ENCODE measurements around the gene PRKCH. TPM values are rescaled to one million over a fixed set of nuclear protein-coding genes. Genes with fewer than 3 reads are reported as not detected.

PRKCH gene
- total and polyA plus RNA-seq, 2 of the 13 experiments (the other 11 are each of a cell fraction or from before 2014, with no cell fraction given) = 0.48 to 1.3 TPM

- TF ChIP-seq RERE (CRISPR knock-in tag; IDR thresholded peaks at IDR 0.05; ENCODE audit: low read depth) (0 out of 2 replicates have a peak, but pooled peaks have one; percentile 46), PBX2 (CRISPR knock-in tag; IDR thresholded peaks at IDR 0.05) (no peak), NCOA1 (CRISPR knock-in tag; IDR thresholded peaks at IDR 0.05) (no peak), ZNF775 (CRISPR knock-in tag; IDR thresholded peaks at IDR 0.05; ENCODE audit: borderline replicate concordance) (no peak), HNRNPK (IDR thresholded peaks at IDR 0.05; ENCODE audit: low read depth, low read length, poor library complexity, severe bottlenecking) (no peak), PLRG1 (conservative IDR thresholded peaks at IDR 0.05) (no peak), CREB3 (CRISPR knock-in tag; IDR thresholded peaks at IDR 0.05) (no peak), ZNF567 (CRISPR knock-in tag; IDR thresholded peaks at IDR 0.05; ENCODE audit: borderline replicate concordance) (no peak), CHD4 (IDR thresholded peaks at IDR 0.05; ENCODE audit: borderline replicate concordance, low read length) (peak; percentile 49; the same call in 1 of the 2 replicates), MTF1 (CRISPR knock-in tag; IDR thresholded peaks at IDR 0.05) (no peak), SKIL (CRISPR knock-in tag; IDR thresholded peaks at IDR 0.05; ENCODE audit: borderline replicate concordance) (no peak), ZNF850 (CRISPR knock-in tag; conservative IDR thresholded peaks at IDR 0.05) (no peak), ZNF687 (CRISPR knock-in tag; IDR thresholded peaks at IDR 0.05) (no peak)
Measured at GRCh38 chr14:61536661-61537562, 215.5 kb downstream of the PRKCH start (continued).
